LNCAP (cell line): ENCODE results near the gene EPPIN.

Source experiments
- TF ChIP-seq, protein P1 (sequence below): fragments of 450-650 bp; IDR thresholded peaks from 2 replicates; pipeline ENCODE4 v1.5.1; 2017; ENCODE audit warnings: mild to moderate bottlenecking

EPPIN gene

DNA sequence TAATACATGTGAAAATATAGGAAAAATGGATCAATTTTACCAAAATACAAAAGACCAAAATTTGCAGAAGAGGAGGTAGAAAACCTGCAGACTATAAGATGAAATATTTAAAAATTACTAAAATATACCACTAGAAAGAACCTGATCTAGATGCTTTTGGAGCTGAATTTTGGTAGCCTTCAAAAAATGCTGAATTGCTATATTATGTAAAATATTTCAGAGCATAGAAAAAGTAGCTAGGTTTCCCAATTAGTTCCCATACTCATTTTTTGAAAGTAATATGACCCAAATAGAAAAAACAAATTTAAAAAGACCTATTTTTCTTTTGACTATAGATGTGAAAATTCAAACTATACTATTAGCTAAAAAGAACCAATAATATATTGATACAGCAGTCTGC lies 3.6 kb upstream of the EPPIN start:
- TF ChIP-seq, protein P1, sequence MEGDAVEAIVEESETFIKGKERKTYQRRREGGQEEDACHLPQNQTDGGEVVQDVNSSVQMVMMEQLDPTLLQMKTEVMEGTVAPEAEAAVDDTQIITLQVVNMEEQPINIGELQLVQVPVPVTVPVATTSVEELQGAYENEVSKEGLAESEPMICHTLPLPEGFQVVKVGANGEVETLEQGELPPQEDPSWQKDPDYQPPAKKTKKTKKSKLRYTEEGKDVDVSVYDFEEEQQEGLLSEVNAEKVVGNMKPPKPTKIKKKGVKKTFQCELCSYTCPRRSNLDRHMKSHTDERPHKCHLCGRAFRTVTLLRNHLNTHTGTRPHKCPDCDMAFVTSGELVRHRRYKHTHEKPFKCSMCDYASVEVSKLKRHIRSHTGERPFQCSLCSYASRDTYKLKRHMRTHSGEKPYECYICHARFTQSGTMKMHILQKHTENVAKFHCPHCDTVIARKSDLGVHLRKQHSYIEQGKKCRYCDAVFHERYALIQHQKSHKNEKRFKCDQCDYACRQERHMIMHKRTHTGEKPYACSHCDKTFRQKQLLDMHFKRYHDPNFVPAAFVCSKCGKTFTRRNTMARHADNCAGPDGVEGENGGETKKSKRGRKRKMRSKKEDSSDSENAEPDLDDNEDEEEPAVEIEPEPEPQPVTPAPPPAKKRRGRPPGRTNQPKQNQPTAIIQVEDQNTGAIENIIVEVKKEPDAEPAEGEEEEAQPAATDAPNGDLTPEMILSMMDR = no peak

DNA sequence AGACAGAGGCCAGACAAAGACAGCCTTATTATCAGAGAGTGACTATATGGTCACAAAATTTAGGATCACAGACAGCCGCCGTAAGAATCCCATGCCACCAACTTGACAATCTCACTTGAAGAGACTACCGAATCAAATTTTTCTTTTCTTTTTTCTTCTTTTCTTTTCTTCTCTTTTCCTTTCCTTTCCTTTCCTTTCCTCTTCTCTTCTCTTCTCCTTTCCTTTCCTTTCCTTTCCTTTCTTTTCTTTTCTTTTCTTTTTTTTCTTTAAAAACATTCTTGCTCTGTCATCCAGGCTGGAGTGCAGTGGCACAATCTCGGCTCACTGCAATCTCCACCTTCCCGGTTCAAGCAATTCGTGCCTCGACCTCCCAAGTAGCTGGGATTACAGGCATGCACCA lies 1.2 kb upstream of the EPPIN start:
- TF ChIP-seq, protein P1 = no peak

DNA sequence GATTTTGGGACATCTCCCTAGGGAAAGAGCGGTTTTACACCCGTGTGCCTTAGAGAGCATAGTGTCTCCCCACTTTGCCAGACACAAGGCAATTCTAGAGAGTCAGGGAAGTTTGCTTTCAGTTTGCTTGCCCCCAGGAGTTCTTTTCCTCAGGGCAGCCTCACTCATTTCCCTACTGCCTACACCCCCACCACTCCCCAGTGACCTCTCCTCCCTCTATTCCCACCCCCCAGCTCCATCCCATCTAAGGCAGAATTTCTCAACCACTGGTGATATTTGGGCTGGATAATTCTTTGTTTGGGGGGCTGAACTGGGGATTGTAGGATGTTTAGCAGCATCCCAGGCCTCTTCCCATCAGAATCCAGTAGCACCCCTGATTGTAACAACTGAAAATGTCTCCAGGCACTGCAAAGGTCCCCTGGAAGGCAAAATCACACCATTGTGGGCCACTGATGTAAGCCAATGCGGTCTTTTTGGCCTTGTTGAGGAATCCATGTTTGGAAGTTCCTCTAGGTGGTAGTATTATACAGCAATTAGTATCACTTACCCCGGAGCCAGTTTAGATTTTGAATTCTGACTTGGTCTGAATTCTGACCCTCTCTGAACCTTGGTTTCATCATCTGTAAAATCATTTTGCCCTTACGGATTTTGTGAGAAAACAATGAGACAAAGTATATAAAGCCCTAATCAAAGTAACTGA lies 1.3 kb downstream of the EPPIN start:
- TF ChIP-seq, protein P1 = peak; percentile 45

DNA sequence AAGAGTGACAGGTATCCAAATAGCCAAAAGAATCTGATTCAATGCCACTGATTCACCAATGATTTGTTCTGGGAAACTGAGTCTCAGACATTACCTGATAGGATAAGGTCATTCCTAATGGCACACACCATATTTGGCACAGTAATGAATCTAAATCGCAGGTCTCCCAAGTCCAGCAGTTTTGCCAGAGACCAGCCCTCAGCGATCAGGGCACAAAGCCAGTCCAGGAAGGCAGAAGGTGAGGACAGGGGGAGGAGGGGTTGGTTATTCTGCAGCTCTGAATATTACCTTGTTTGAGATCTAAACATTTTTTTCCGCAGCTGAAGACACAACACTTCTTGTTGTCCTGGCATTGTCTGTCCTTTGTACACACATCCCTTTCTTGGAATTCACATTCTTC lies 1.9 kb downstream of the EPPIN start:
- TF ChIP-seq, protein P1 = no peak

DNA sequence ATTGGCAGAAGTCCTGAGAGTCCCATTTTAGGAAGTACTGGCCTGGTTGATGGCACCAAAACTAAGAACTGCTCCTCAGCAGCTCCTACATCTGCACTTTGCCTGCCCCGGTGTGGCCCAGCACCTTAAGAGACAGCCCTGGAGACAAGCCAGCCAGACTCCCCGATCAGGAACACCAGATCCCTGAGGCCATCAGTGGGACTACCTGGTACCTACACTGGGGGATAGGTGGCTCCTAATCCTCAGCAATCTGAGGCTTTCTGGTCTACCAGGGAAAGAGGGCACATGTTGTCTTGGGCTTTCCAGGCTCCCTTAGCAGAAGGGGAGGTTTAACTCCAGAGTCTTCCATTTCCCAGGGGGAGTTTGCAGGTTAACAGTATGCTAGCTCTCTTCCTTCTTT lies 7.8 kb downstream of the EPPIN start, which contains the start of gene WFDC6:
Gene WFDC6 (minus strand): TSS at position 101 of the 400 bp plus-strand sequence. CDS start 75 bp downstream, at position 26.
- TF ChIP-seq, protein P1 = no peak

DNA sequence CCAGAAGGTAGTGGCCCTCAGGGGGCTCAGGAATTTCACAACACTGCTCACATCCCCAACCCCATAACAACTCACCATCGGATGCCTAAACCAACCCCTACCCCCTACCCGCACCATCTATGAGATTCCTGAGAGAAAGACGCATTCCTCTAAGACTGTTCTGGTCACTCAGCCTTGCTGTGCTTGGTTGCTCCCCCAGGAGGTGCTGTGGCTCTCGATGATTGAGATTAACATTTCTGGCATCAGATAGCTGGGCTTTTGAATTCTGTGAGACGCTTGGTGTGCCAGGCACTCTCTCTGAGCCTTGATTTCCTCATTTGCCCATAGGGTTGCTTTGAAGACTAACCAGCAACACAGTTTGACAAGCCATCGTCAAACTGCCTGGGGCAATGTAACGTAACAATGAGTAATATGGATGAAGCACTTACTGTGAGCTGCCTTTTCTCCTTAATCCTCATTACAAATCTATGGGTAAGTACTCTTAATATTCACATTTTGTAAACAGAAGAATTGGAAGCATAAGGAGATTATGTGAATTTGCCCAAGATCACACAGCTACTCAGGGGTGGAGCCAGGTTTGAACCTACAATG lies 8.9 kb downstream of the EPPIN start:
- TF ChIP-seq, protein P1 = no peak

DNA sequence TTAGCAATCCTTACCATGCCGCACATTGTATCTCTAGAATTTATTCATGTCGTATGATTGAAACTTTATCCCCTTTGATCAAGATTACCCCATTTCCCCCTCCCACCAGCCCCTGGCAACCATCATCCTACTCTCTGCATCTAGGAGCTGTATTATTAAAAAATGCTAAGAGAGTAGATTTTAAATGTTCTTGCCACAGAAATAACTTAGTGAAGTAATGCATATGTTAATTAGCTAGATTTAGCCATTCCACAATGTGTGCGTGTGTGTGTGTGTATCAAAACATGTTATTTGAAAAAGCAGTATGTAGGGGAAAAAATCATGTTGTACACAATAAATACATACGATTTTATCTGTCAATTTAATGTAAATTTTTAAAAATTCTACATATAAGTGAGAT lies 19.9 kb downstream of the EPPIN start:
- TF ChIP-seq, protein P1 = no peak
